Fibroblast of lung (primary cell): ENCODE results near the gene SAFB. TPM values are rescaled to one million over a fixed set of nuclear protein-coding genes. Genes with fewer than 3 reads are reported as not detected.

Source experiments
- DNase-seq, 2 donors: peaks; one replicate each; pipeline versions ENCODE4 v3.0.0 to v3.0.0-alpha.2; 2010; ENCODE audit warnings: low read depth in 2 of 2
- H2AFZ ChIP-seq: 2 replicates; pipeline ENCODE4 v1.5.1; 2012; ENCODE audit warnings: low read length, control low read depth, inconsistent platforms
- H3K27ac ChIP-seq: 2 replicates; pipeline ENCODE4 v1.5.1; 2011; ENCODE audit warnings: low read length, control low read depth; ENCODE audit not compliant: insufficient read depth
- H3K27me3 ChIP-seq: 2 replicates; pipeline ENCODE4 v1.5.1; 2011; ENCODE audit warnings: mild to moderate bottlenecking, low read length; ENCODE audit not compliant: control insufficient read depth, insufficient read depth
- H3K36me3 ChIP-seq: 2 replicates; pipeline ENCODE4 v1.5.1; 2011; ENCODE audit warnings: low read length; ENCODE audit not compliant: control insufficient read depth, insufficient read depth
- H3K4me1 ChIP-seq: 2 replicates; pipeline ENCODE4 v1.5.1; 2011; ENCODE audit warnings: low read length; ENCODE audit not compliant: control insufficient read depth, insufficient read depth; ENCODE audit errors: extremely low read depth
- H3K4me2 ChIP-seq: 2 replicates; pipeline ENCODE4 v1.5.1; 2011; ENCODE audit warnings: low read length, control low read depth; ENCODE audit not compliant: insufficient read depth; ENCODE audit errors: extremely low read depth
- H3K4me3 ChIP-seq, 4 experiments: fragments of 200-600 bp in 1 of 4; sonication (generic) in 1 of 4; replicated peaks in 1 of 4; 2 replicates each; pipeline ENCODE4 v1.5.1; 2011 to 2016; ENCODE audit warnings: low read length in 4 of 4, low read depth in 3 of 4, mild to moderate bottlenecking in 3 of 4, control low read depth in 2 of 4, inconsistent platforms in 1 of 4, mixed read lengths in 1 of 4; ENCODE audit not compliant: insufficient read depth in 1 of 4; ENCODE audit errors: control extremely low read depth in 1 of 4
- H3K79me2 ChIP-seq: 2 replicates; pipeline ENCODE4 v1.5.1; 2012; ENCODE audit warnings: mild to moderate bottlenecking, low read length, inconsistent platforms; ENCODE audit not compliant: control insufficient read depth, insufficient read depth
- H3K9ac ChIP-seq: 2 replicates; pipeline ENCODE4 v1.5.1; 2011; ENCODE audit warnings: mild to moderate bottlenecking, low read length, control low read depth; ENCODE audit not compliant: insufficient read depth
- H3K9me3 ChIP-seq: 2 replicates; pipeline ENCODE4 v1.5.1; 2012; ENCODE audit warnings: low read depth, low read length; ENCODE audit not compliant: control insufficient read depth, insufficient read depth
- H4K20me1 ChIP-seq: 2 replicates; pipeline ENCODE4 v1.5.1; 2011; ENCODE audit warnings: low read length; ENCODE audit not compliant: control insufficient read depth, insufficient read depth; ENCODE audit errors: extremely low read depth
- EZH2 ChIP-seq: IDR thresholded peaks from 2 replicates; pipeline ENCODE4 v1.5.1; 2012; ENCODE audit warnings: low read length, control low read depth, mild to moderate bottlenecking; ENCODE audit errors: missing control alignments
- polyA plus RNA-seq, 2 donors: library from polyadenylated mRNA; depleted of rRNA in 1 of 2; stranded (reverse) in 1 of 2; unstranded in 1 of 2; fragments of >200 nt; gene quantifications; 2 replicates each; pipeline ENCODE4 v1.2.1, GENCODE V29; 2011 to 2012; ENCODE audit warnings: missing spikeins in 1 of 2
- total RNA-seq: library from RNA; depleted of rRNA; stranded (reverse); fragments of >200 nt; gene quantifications from 2 replicates; pipeline ENCODE4 v1.2.1, GENCODE V29; 2014
- TF ChIP-seq, protein P1 (sequence below), 2 donors: IDR thresholded peaks in 1 of 2; conservative IDR thresholded peaks in 1 of 2; 1 replicate in 1 of 2; 2 replicates in 1 of 2; pipeline ENCODE4 v1.5.1; 2011 to 2012; ENCODE audit warnings: low read length in 2 of 2, control low read depth in 1 of 2, inconsistent platforms in 1 of 2, low read depth in 1 of 2, mild to moderate bottlenecking in 1 of 2

Gene SAFB
- total and polyA plus RNA-seq, 2 donors (not counting 1 experiment from before 2014, with no cell fraction given): 28.0 to 51.0 TPM

DNA sequence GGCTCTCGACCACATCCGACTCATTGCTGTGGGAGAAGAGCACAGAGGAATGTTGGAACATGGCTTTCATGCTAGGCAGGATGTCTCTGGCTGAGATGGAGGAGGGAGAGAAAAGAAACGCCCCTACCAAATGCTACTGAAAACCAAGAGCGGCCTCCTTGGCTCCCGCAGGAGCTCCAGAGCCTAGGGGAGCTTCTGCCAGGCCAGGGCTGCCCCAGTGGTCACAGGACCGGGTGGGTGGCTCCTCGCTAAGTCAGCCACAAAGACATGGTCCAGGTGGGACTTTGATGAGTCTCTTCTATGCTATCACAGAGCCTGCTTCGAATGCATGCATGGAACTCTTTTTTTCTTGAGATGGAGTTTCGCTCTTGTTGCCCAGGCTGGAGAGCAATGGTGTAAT, 90.3 kb downstream of the SAFB start:
- TF ChIP-seq EZH2: no peak
- TF ChIP-seq, protein P1, sequence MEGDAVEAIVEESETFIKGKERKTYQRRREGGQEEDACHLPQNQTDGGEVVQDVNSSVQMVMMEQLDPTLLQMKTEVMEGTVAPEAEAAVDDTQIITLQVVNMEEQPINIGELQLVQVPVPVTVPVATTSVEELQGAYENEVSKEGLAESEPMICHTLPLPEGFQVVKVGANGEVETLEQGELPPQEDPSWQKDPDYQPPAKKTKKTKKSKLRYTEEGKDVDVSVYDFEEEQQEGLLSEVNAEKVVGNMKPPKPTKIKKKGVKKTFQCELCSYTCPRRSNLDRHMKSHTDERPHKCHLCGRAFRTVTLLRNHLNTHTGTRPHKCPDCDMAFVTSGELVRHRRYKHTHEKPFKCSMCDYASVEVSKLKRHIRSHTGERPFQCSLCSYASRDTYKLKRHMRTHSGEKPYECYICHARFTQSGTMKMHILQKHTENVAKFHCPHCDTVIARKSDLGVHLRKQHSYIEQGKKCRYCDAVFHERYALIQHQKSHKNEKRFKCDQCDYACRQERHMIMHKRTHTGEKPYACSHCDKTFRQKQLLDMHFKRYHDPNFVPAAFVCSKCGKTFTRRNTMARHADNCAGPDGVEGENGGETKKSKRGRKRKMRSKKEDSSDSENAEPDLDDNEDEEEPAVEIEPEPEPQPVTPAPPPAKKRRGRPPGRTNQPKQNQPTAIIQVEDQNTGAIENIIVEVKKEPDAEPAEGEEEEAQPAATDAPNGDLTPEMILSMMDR (conservative IDR thresholded peaks at IDR 0.05 in 1 of 2, IDR thresholded peaks at IDR 0.05 in 1 of 2; ENCODE audit: low read depth in 1 of 2, low read length in 2 of 2): no peak
- Histone ChIP-seq H3K4me3 (no peak overlapping the region), H3K79me2 (peaks cover 33% of the 10 kb centered on the region), H3K27me3 (no peaks in the 10 kb centered on the region), H3K27ac (no peak overlapping the region), H3K36me3 (peaks cover 28% of the 10 kb centered on the region), H3K4me2 (no peak overlapping the region), H3K9me3 (no peaks in the 10 kb centered on the region), H3K4me1 (peaks cover 7% of the 10 kb centered on the region), H3K9ac (no peak overlapping the region), H4K20me1 (no peaks in the 10 kb centered on the region), H2AFZ (no peak overlapping the region)
- DNase-seq: no peak

DNA sequence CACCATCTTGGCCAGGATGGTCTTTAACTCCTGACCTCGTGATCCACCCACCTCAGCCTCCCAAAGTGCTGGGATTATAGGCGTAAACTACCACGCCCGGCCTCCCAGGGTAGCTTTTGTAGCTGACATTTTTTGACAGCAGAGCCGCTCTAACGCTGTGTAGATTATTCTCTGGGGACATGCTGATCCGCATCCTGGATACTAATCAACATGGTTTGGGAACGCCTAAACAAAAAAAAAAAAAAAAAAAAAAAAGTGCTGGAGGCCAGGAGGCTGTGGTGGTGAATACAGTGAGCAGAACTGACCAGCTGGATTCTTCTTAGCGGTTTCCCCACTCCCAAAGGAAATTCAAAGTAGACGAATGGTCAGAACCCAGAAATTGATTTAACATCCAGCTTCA, 91.9 kb downstream of the SAFB start:
- H4K20me1 ChIP-seq: no peaks in the 10 kb centered on the region
- H3K36me3 ChIP-seq: peaks cover 28% of the 10 kb centered on the region
- TF ChIP-seq, protein P1 (conservative IDR thresholded peaks at IDR 0.05 in 1 of 2, IDR thresholded peaks at IDR 0.05 in 1 of 2; ENCODE audit: low read depth in 1 of 2, low read length in 2 of 2): no peak
- TF ChIP-seq EZH2: no peak

DNA sequence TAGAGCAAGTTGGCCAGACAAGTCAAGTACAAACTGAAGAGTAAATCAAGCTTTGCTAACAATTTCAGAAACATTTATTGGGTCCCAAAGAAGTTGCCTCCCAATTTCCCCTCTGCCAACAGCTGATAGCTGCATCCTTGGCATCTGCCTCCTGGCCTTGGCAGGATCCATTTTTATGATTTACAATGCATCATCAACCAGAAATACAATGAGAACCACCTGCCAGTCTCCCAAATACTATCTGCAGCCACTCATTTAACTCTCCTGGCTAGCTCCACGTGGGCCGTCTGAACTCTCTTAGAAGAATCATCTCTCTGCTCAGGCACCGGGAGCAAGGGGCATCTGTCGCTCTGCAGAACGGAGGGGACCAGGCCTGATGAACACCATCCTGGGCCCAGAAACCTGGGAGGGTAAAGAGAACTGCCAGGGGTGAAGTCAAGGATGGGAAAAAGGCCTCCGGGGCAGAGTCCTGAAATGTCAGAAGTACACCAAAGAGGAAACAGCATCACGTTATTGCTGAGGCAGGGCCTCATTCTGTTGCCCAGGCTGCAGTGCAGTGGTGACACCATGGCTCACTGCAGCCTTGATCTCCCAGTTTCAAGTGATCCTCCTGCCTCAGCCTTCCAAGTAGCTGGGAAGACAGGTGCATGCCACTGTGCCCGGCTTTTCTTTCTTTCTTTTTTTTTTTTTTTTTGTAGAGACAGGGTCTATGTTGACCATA, 94.5 kb downstream of the SAFB start:
- no peaks in the 10 kb centered on the region for H3K27me3 ChIP-seq
- H3K36me3 ChIP-seq: peaks cover 14% of the 10 kb centered on the region
- TF ChIP-seq EZH2: no peak
- TF ChIP-seq, protein P1 (conservative IDR thresholded peaks at IDR 0.05 in 1 of 2, IDR thresholded peaks at IDR 0.05 in 1 of 2; ENCODE audit: low read depth in 1 of 2, low read length in 2 of 2): no peak
- H3K4me2 ChIP-seq: peak overlapping the region; percentile 81
- no peak for DNase-seq
- peaks cover 9% of the 10 kb centered on the region for H3K4me1 ChIP-seq
- H3K9ac ChIP-seq: no peak overlapping the region
- H3K27ac ChIP-seq: peak overlapping the region; percentile 92
- no peak overlapping the region for H2AFZ ChIP-seq
- H3K79me2 ChIP-seq: peaks cover 49% of the 10 kb centered on the region
- H3K9me3 ChIP-seq: no peaks in the 10 kb centered on the region
- H4K20me1 ChIP-seq: no peaks in the 10 kb centered on the region
- peak overlapping the region in 2 of 4 experiments; percentile 93 to 98 for H3K4me3 ChIP-seq

More for the DNA sequence above, 91.9 kb downstream of the SAFB start:
- Histone ChIP-seq H3K9me3 (no peaks in the 10 kb centered on the region), H3K4me1 (peaks cover 9% of the 10 kb centered on the region), H3K27ac (no peak overlapping the region), H3K27me3 (no peaks in the 10 kb centered on the region), H3K4me2 (no peak overlapping the region), H3K79me2 (peaks cover 49% of the 10 kb centered on the region), H3K9ac (no peak overlapping the region), H3K4me3 (no peak overlapping the region), H2AFZ (no peak overlapping the region)
- DNase-seq: no peak

Other genes with a start within 250 kb of the SAFB start
- gene ZNRF4, start 167.7 kb upstream of the SAFB start, total RNA-seq: not detected in 2 replicates
- gene ZNRF4, start 167.7 kb upstream of the SAFB start, polyA plus RNA-seq: not detected in 2 replicates
- under 0.01 and 0.17 TPM in 2 replicates for gene TINCR, start 55.1 kb upstream of the SAFB start, total RNA-seq
- gene TINCR, start 55.1 kb upstream of the SAFB start, polyA plus RNA-seq: 0.02 and 0.06 TPM in 2 replicates
- 29.0 and 35.8 TPM in 2 replicates for gene SAFB2, start 307 bp upstream of the SAFB start, total RNA-seq
- 16.9 and 21.3 TPM in 2 replicates for gene SAFB2, start 307 bp upstream of the SAFB start, polyA plus RNA-seq
- gene MICOS13, start 57.4 kb downstream of the SAFB start, total RNA-seq: 29.3 and 73.5 TPM in 2 replicates
- 20.7 and 20.8 TPM in 2 replicates for gene MICOS13, start 57.4 kb downstream of the SAFB start, polyA plus RNA-seq
- gene HSD11B1L, start 57.9 kb downstream of the SAFB start, total RNA-seq: 11.0 and 13.0 TPM in 2 replicates
- gene HSD11B1L, start 57.9 kb downstream of the SAFB start, polyA plus RNA-seq: 3.1 and 5.1 TPM in 2 replicates
- gene RPL36, start 67.2 kb downstream of the SAFB start, total RNA-seq: 634 and 864 TPM in 2 replicates
- gene RPL36, start 67.2 kb downstream of the SAFB start, polyA plus RNA-seq: 341 and 394 TPM in 2 replicates
- 149 and 172 TPM in 2 replicates for gene LONP1, start 97.1 kb downstream of the SAFB start, total RNA-seq
- gene LONP1, start 97.1 kb downstream of the SAFB start, polyA plus RNA-seq: 29.8 and 37.3 TPM in 2 replicates
- not detected in 2 replicates for gene CATSPERD, start 97.6 kb downstream of the SAFB start, total RNA-seq
- gene CATSPERD, start 97.6 kb downstream of the SAFB start, polyA plus RNA-seq: not detected in 2 replicates
- gene PRR22, start 161.7 kb downstream of the SAFB start, total RNA-seq: 0.17 and 0.26 TPM in 2 replicates
- 0.15 and 0.23 TPM in 2 replicates for gene PRR22, start 161.7 kb downstream of the SAFB start, polyA plus RNA-seq
- 18.7 and 20.5 TPM in 2 replicates for gene DUS3L, start 168.1 kb downstream of the SAFB start, total RNA-seq
- 8.8 and 14.4 TPM in 2 replicates for gene DUS3L, start 168.1 kb downstream of the SAFB start, polyA plus RNA-seq
- 0.50 and 0.51 TPM in 2 replicates for gene NRTN, start 182.0 kb downstream of the SAFB start, total RNA-seq
- gene NRTN, start 182.0 kb downstream of the SAFB start, polyA plus RNA-seq: 0.07 and 0.11 TPM in 2 replicates
- gene FUT6, start 216.6 kb downstream of the SAFB start, total RNA-seq: not detected in 2 replicates
- not detected in 2 replicates for gene FUT6, start 216.6 kb downstream of the SAFB start, polyA plus RNA-seq
- not detected in 2 replicates for gene FUT3, start 228.4 kb downstream of the SAFB start, total RNA-seq
- not detected in 2 replicates for gene FUT3, start 228.4 kb downstream of the SAFB start, polyA plus RNA-seq
- not detected in 2 replicates for gene FUT5, start 247.5 kb downstream of the SAFB start, total RNA-seq
- not detected in 2 replicates for gene FUT5, start 247.5 kb downstream of the SAFB start, polyA plus RNA-seq